Caco-2 (cell line): Measurements from ENCODE around the gene TENM3. TPM values are rescaled to one million over a fixed set of nuclear protein-coding genes. Genes with fewer than 3 reads are reported as not detected.

Source experiments
- BruUV-seq: library from RNA; stranded (reverse); fragments of 400-500 nt; replicated peaks from 2 replicates; lab custom pipeline; 2021; lab: Mats Ljungman, UMichigan
- CTCF ChIA-PET: fragments of 300-600 bp; sonication (Branson Sonifier 250); formaldehyde crosslinking; loops from one replicate; lab custom pipeline; 2022; ENCODE audit warnings: antibody characterized with exemption; lab: Charles Lee
- POLR2A ChIA-PET: fragments of 300-600 bp; sonication (Branson Sonifier 250); formaldehyde crosslinking; loops from one replicate; lab custom pipeline; 2022; ENCODE audit warnings: antibody characterized with exemption; lab: Charles Lee
- DNase-seq, 2 experiments: peaks; one replicate each; pipeline versions ENCODE4 v3.0.0 to v3.0.0-alpha.2; 2020 to 2022
- H3K27me3 ChIP-seq: replicated peaks from 2 replicates; pipeline ENCODE4 v1.6.0; 2011; ENCODE audit warnings: low read length; ENCODE audit not compliant: control insufficient read depth, insufficient read depth
- H3K36me3 ChIP-seq: 2 replicates; pipeline ENCODE4 v1.5.1; 2011; ENCODE audit warnings: low read length; ENCODE audit not compliant: control insufficient read depth, insufficient read depth
- H3K4me1 ChIP-seq: fragments of 250-450 bp; sonication (Bioruptor Pico); 2 replicates; pipeline ENCODE4 v1.5.1; 2020; ENCODE audit warnings: mild to moderate bottlenecking
- H3K4me3 ChIP-seq: 2 replicates; pipeline ENCODE4 v1.5.1; 2011; ENCODE audit warnings: low read depth, mild to moderate bottlenecking, control low read depth, low read length
- H3K9me3 ChIP-seq: fragments of 250-450 bp; sonication (Bioruptor Pico); 2 replicates; pipeline ENCODE4 v1.5.1; 2020; ENCODE audit warnings: mild to moderate bottlenecking, moderate library complexity
- H3K27ac Mint-ChIP-seq: one replicate; pipeline ENCODE4 v1.8.0; 2022; ENCODE audit warnings: mixed read lengths; ENCODE audit not compliant: unreplicated experiment
- H3K27me3 Mint-ChIP-seq: one replicate; pipeline ENCODE4 v1.8.0; 2022; ENCODE audit warnings: mixed read lengths; ENCODE audit not compliant: insufficient read depth, unreplicated experiment
- H3K36me3 Mint-ChIP-seq: one replicate; pipeline ENCODE4 v1.8.0; 2022; ENCODE audit warnings: mild to moderate bottlenecking, mixed read lengths; ENCODE audit not compliant: insufficient read depth, unreplicated experiment
- H3K4me1 Mint-ChIP-seq: one replicate; pipeline ENCODE4 v1.8.0; 2022; ENCODE audit warnings: low read depth, mixed read lengths; ENCODE audit not compliant: unreplicated experiment
- H3K4me3 Mint-ChIP-seq: one replicate; pipeline ENCODE4 v1.8.0; 2022; ENCODE audit warnings: mild to moderate bottlenecking, moderate library complexity, mixed read lengths; ENCODE audit not compliant: unreplicated experiment
- H3K9me3 Mint-ChIP-seq: one replicate; pipeline ENCODE4 v1.8.0; 2022; ENCODE audit warnings: mixed read lengths; ENCODE audit not compliant: unreplicated experiment
- intact Hi-C: fragments of 100-400 bp; cut with micrococcal nuclease; formaldehyde crosslinking; loops from one replicate; pipeline ENCODE4 v1.10.0; 2022; ENCODE audit not compliant: unreplicated experiment
- total RNA-seq: library from RNA; stranded (reverse); gene quantifications from 2 replicates; pipeline ENCODE4 v1.2.3, GENCODE V29; 2022
- TF ChIP-seq, protein P1 (sequence below), 2 experiments: fragments of 200-600 bp in 1 of 2; IDR thresholded peaks; 1 replicate in 1 of 2; 2 replicates in 1 of 2; pipeline versions ENCODE4 v1.5.1 to v1.8.0; 2011 to 2022; ENCODE audit warnings: antibody characterized with exemption in 1 of 2, control low read depth in 1 of 2, inconsistent platforms in 1 of 2, low read depth in 1 of 2, low read length in 1 of 2, mild to moderate bottlenecking in 1 of 2, moderate library complexity in 1 of 2; ENCODE audit not compliant: insufficient read depth in 1 of 2, severe bottlenecking in 1 of 2, unreplicated experiment in 1 of 2

TENM3 gene
- total RNA-seq, 1 experiment from 2014 or later = 94.7 TPM

DNA sequence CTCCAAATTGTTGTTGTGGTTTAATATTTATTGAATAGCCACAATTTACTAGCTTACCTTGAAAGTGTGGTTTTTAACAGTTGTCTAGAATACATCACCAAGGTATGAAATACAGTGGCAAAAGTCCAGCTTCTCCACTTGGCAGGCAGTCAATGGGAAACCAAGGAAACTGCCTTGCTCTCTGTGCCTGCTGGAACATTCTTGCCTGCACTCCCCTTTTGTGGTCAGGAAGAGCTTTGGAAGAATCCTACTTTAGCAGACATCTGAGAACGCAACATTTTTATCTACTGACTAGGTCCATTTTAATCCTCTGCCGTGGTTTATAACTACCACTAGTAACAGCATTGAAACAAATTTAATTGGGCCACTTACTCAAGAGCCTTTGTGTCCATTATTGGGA is 64.5 kb downstream of the TENM3 start:
- POLR2A ChIA-PET = no interaction called here

DNA sequence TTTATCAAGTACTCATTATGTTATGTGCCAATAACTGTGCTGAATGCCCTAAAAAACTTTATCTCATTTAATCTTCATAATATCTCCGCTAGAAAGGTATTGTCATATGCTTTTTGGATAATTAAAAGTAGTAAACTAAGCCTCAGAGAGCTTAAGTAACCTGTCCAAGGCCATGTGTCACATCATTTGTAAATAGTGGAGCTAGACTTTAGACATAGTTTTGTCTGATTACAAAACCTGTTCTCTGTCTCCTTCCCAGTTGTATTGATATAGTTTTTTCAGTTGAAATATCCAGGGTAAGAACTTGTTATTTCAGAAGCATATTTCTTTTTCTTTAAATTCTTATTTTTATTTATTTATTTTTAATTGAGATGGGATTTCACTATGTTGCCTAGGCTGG is 66.7 kb downstream of the TENM3 start:
- intact Hi-C loops = no loop called here
- no TSS peak for BruUV-seq
- H3K9me3 Mint-ChIP-seq = peaks cover 16% of the 10 kb centered on the region
- Histone ChIP-seq H3K36me3 (no peaks in the 10 kb centered on the region), H3K4me3 (no peak overlapping the region), H3K27me3 (no peaks in the 10 kb centered on the region), H3K4me1 (no peaks in the 10 kb centered on the region), H3K9me3 (peaks cover 16% of the 10 kb centered on the region)
- H3K36me3 Mint-ChIP-seq = peaks cover 20% of the 10 kb centered on the region
- H3K27me3 Mint-ChIP-seq = no peaks in the 10 kb centered on the region
- ChIA-PET POLR2A (no interaction called here), CTCF (interaction anchor here (0.8 kb wide), 1 partner anchor 167 kb away, joined by 3 read pairs; no protein-coding TSS in a partner anchor)
- H3K4me3 Mint-ChIP-seq = no peak overlapping the region
- H3K4me1 Mint-ChIP-seq = no peaks in the 10 kb centered on the region
- TF ChIP-seq, protein P1, sequence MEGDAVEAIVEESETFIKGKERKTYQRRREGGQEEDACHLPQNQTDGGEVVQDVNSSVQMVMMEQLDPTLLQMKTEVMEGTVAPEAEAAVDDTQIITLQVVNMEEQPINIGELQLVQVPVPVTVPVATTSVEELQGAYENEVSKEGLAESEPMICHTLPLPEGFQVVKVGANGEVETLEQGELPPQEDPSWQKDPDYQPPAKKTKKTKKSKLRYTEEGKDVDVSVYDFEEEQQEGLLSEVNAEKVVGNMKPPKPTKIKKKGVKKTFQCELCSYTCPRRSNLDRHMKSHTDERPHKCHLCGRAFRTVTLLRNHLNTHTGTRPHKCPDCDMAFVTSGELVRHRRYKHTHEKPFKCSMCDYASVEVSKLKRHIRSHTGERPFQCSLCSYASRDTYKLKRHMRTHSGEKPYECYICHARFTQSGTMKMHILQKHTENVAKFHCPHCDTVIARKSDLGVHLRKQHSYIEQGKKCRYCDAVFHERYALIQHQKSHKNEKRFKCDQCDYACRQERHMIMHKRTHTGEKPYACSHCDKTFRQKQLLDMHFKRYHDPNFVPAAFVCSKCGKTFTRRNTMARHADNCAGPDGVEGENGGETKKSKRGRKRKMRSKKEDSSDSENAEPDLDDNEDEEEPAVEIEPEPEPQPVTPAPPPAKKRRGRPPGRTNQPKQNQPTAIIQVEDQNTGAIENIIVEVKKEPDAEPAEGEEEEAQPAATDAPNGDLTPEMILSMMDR (IDR thresholded peaks at IDR 0.05; ENCODE audit: insufficient read depth in 1 of 2, low read depth in 1 of 2, low read length in 1 of 2, severe bottlenecking in 1 of 2, unreplicated experiment in 1 of 2) = no peak
- DNase-seq = no peak
- H3K27ac Mint-ChIP-seq = no peak overlapping the region

More for the DNA sequence above, 64.5 kb downstream of the TENM3 start:
- Mint-ChIP-seq H3K4me3 (no peak overlapping the region), H3K36me3 (peaks cover 17% of the 10 kb centered on the region), H3K9me3 (no peaks in the 10 kb centered on the region), H3K27ac (no peak overlapping the region), H3K4me1 (no peaks in the 10 kb centered on the region), H3K27me3 (no peaks in the 10 kb centered on the region)
- H3K36me3 ChIP-seq = no peaks in the 10 kb centered on the region
- intact Hi-C loops = no loop called here
- no peaks in the 10 kb centered on the region for H3K4me1 ChIP-seq
- no peaks in the 10 kb centered on the region for H3K9me3 ChIP-seq
- DNase-seq = no peak
- BruUV-seq = no TSS peak
- no peak overlapping the region for H3K4me3 ChIP-seq
- TF ChIP-seq, protein P1 (IDR thresholded peaks at IDR 0.05; ENCODE audit: insufficient read depth in 1 of 2, low read depth in 1 of 2, low read length in 1 of 2, severe bottlenecking in 1 of 2, unreplicated experiment in 1 of 2) = no peak
- CTCF ChIA-PET = no interaction called here
- no peaks in the 10 kb centered on the region for H3K27me3 ChIP-seq

DNA sequence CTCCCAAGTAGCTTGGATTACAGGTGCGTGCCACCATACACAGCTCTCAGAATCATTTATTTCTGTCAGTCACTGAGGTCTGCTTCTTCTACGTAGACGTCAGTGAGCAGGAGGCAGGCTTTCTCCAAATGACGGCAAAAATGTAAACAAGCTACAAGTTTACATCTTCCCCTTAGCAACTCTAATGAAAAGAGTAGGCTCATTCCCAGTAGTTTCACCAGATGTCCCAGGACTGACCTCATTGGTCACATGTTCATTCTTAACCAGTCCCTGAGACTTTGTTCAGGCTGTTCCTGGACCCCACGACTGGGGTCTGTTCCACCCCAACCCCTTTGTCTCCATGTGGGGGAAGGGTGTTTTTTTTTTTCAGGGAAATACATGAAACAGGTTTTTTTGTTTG is 67.1 kb downstream of the TENM3 start:
- Mint-ChIP-seq H3K4me3 (no peak overlapping the region), H3K27ac (no peak overlapping the region), H3K9me3 (peaks cover 20% of the 10 kb centered on the region), H3K36me3 (peaks cover 17% of the 10 kb centered on the region), H3K4me1 (no peaks in the 10 kb centered on the region), H3K27me3 (no peaks in the 10 kb centered on the region)
- ChIA-PET CTCF (interaction anchor here (0.8 kb wide), 1 partner anchor 167 kb away, joined by 3 read pairs; no protein-coding TSS in a partner anchor), POLR2A (no interaction called here)
- Histone ChIP-seq H3K27me3 (no peaks in the 10 kb centered on the region), H3K4me1 (no peaks in the 10 kb centered on the region), H3K36me3 (no peaks in the 10 kb centered on the region), H3K4me3 (no peak overlapping the region), H3K9me3 (peaks cover 19% of the 10 kb centered on the region)
- no peak for DNase-seq
- TF ChIP-seq, protein P1 (IDR thresholded peaks at IDR 0.05; ENCODE audit: insufficient read depth in 1 of 2, low read depth in 1 of 2, low read length in 1 of 2, severe bottlenecking in 1 of 2, unreplicated experiment in 1 of 2) = no peak
- no TSS peak for BruUV-seq
- intact Hi-C loops = no loop called here
